Type B pancreatic cell (in vitro differentiated cells): ENCODE measurements around the gene PEX26. TPM values are rescaled to one million over a fixed set of nuclear protein-coding genes. Genes with fewer than 3 reads are reported as not detected.

Experiments used
- DNase-seq: peaks from one replicate; pipeline ENCODE4 v3.0.0; 2021; ENCODE audit warnings: mixed read lengths; ENCODE audit not compliant: unreplicated experiment; ENCODE audit errors: extremely low spot score
- H3K27ac Mint-ChIP-seq: 2 replicates; pipeline ENCODE4 v1.8.0; 2021; ENCODE audit warnings: mild to moderate bottlenecking, mixed read lengths
- H3K27me3 Mint-ChIP-seq: 2 replicates; pipeline ENCODE4 v1.8.0; 2021; ENCODE audit warnings: mixed read lengths
- H3K36me3 Mint-ChIP-seq: 2 replicates; pipeline ENCODE4 v1.8.0; 2021; ENCODE audit warnings: mixed read lengths
- H3K4me1 Mint-ChIP-seq: one replicate; pipeline ENCODE4 v1.8.0; 2021; ENCODE audit warnings: mixed read lengths; ENCODE audit not compliant: unreplicated experiment
- H3K4me3 Mint-ChIP-seq: 2 replicates; pipeline ENCODE4 v1.8.0; 2021; ENCODE audit warnings: mild to moderate bottlenecking, mixed read lengths
- H3K9me3 Mint-ChIP-seq: 2 replicates; pipeline ENCODE4 v1.8.0; 2021; ENCODE audit warnings: mixed read lengths
- CTCF ChIP-seq: fragments of 200-600 bp; sonication (generic); conservative IDR thresholded peaks from 2 replicates; pipeline ENCODE4 v1.5.0; 2021; ENCODE audit warnings: antibody characterized with exemption, mild to moderate bottlenecking
- total RNA-seq: library from RNA; stranded (reverse); gene quantifications from 2 replicates; pipeline ENCODE4 v1.2.1, GENCODE V29; 2021; ENCODE audit warnings: low replicate concordance

The PEX26 gene
- total RNA-seq, 1 donor from 2014 or later: 46.3 TPM

GRCh38 chr22:18085188-18085587 lies 7.4 kb downstream of the PEX26 start:
- DNase-seq: no peak
- Mint-ChIP-seq H3K9me3 (no peaks in the 10 kb centered on the region), H3K4me3 (no peak overlapping the region), H3K27me3 (no peaks in the 10 kb centered on the region), H3K27ac (no peak overlapping the region), H3K36me3 (peaks cover 19% of the 10 kb centered on the region), H3K4me1 (peaks cover 9% of the 10 kb centered on the region)
- TF ChIP-seq CTCF: no peak

GRCh38 chr22:18087350-18087855 lies 9.6 kb downstream of the PEX26 start:
- Mint-ChIP-seq H3K27me3 (no peaks in the 10 kb centered on the region), H3K36me3 (peaks cover 10% of the 10 kb centered on the region), H3K9me3 (no peaks in the 10 kb centered on the region), H3K4me1 (peaks cover 2% of the 10 kb centered on the region), H3K4me3 (no peak overlapping the region), H3K27ac (no peak overlapping the region)
- no peak for DNase-seq
- TF ChIP-seq CTCF: no peak

GRCh38 chr22:18088825-18089568 lies 11.2 kb downstream of the PEX26 start:
- Mint-ChIP-seq H3K36me3 (peaks cover 7% of the 10 kb centered on the region), H3K27ac (no peak overlapping the region), H3K27me3 (no peaks in the 10 kb centered on the region), H3K4me1 (no peaks in the 10 kb centered on the region), H3K9me3 (no peaks in the 10 kb centered on the region), H3K4me3 (no peak overlapping the region)
- no peak for TF ChIP-seq CTCF
- DNase-seq: no peak

GRCh38 chr22:18090286-18090685 lies 12.5 kb downstream of the PEX26 start:
- Mint-ChIP-seq H3K4me3 (no peak overlapping the region), H3K27me3 (no peaks in the 10 kb centered on the region), H3K9me3 (no peaks in the 10 kb centered on the region), H3K36me3 (peaks cover 7% of the 10 kb centered on the region), H3K4me1 (no peaks in the 10 kb centered on the region), H3K27ac (no peak overlapping the region)
- no peak for TF ChIP-seq CTCF
- no peak for DNase-seq

DNA sequence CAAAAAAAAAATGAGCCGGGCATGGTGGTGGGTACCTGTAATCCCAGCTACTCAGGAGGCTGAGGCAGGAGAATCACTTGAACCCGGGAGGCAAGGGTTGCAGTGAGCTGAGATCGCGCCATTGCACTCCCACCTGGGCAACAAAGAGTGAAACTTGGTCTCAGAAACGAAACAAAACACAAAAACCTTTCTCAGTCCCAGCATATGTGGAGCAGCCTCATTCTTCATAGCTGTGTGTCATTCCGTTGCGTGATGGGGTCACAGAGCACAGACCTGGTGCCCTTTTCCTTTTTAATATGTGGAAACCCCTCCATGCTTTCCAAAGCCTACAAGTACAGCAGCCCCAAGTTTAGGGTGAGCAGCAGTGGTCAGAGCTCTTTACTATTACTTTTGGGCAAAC lies 13.7 kb downstream of the PEX26 start:
- H3K36me3 Mint-ChIP-seq: peaks cover 7% of the 10 kb centered on the region
- no peaks in the 10 kb centered on the region for H3K27me3 Mint-ChIP-seq
- H3K9me3 Mint-ChIP-seq: no peaks in the 10 kb centered on the region
- no peak for DNase-seq
- H3K4me3 Mint-ChIP-seq: no peak overlapping the region
- TF ChIP-seq CTCF: no peak
- H3K4me1 Mint-ChIP-seq: no peaks in the 10 kb centered on the region
- H3K27ac Mint-ChIP-seq: peak overlapping the region; percentile 75
